Smooth muscle cell (in vitro differentiated cells): ENCODE data around the gene CPLX1. TPM values are rescaled to one million over a fixed set of nuclear protein-coding genes. Genes with fewer than 3 reads are reported as not detected.

Experiments
- DNase-seq: peaks from one replicate; lab custom pipeline; 2025; ENCODE audit not compliant: unreplicated experiment; lab: John Stamatoyannopoulos, UW
- H2AFZ ChIP-seq: fragments of 200-600 bp; sonication (generic); 2 replicates; pipeline ENCODE4 v1.6.0; 2016; ENCODE audit warnings: antibody characterized with exemption, low read depth, mild to moderate bottlenecking
- H3F3A ChIP-seq: fragments of 200-600 bp; sonication (generic); 2 replicates; pipeline ENCODE4 v1.6.0; 2017; ENCODE audit warnings: antibody characterized with exemption, low read depth
- H3K27ac ChIP-seq: fragments of 200-600 bp; sonication (generic); 2 replicates; pipeline ENCODE4 v1.5.1; 2016; ENCODE audit warnings: low read depth, mild to moderate bottlenecking
- H3K27me3 ChIP-seq: fragments of 200-600 bp; sonication (generic); 2 replicates; pipeline ENCODE4 v1.6.1; 2016; ENCODE audit warnings: low read depth, mild to moderate bottlenecking
- H3K36me3 ChIP-seq: fragments of 200-600 bp; sonication (generic); 2 replicates; pipeline ENCODE4 v1.5.1; 2016; ENCODE audit warnings: low read depth
- H3K4me1 ChIP-seq: fragments of 200-600 bp; sonication (generic); 2 replicates; pipeline ENCODE4 v1.5.1; 2016; ENCODE audit warnings: low read depth
- H3K4me2 ChIP-seq: fragments of 200-600 bp; sonication (generic); 2 replicates; pipeline ENCODE4 v1.6.0; 2016; ENCODE audit warnings: mild to moderate bottlenecking
- H3K4me3 ChIP-seq: fragments of 200-600 bp; sonication (generic); 2 replicates; pipeline ENCODE4 v1.5.1; 2016; ENCODE audit warnings: mild to moderate bottlenecking
- H3K79me2 ChIP-seq: fragments of 200-600 bp; sonication (generic); 2 replicates; pipeline ENCODE4 v1.6.0; 2016; ENCODE audit warnings: low read depth, mild to moderate bottlenecking
- H3K9ac ChIP-seq: fragments of 200-600 bp; sonication (generic); 2 replicates; pipeline ENCODE4 v1.6.0; 2016; ENCODE audit warnings: low read depth
- H3K9me3 ChIP-seq: fragments of 200-600 bp; sonication (generic); replicated peaks from 2 replicates; pipeline ENCODE4 v1.5.1; 2016; ENCODE audit warnings: low read depth
- H4K20me1 ChIP-seq: fragments of 200-600 bp; sonication (generic); 2 replicates; pipeline ENCODE4 v1.6.0; 2016; ENCODE audit warnings: low read depth
- WGBS: methylation state at CpG from one replicate; pipeline ENCODE4 v1.1.7; 2016; ENCODE audit warnings: low lambda C conversion rate; 5-methylcytosine and 5-hydroxymethylcytosine counted together
- polyA plus RNA-seq: library from polyadenylated mRNA; unstranded; fragments of >200 nt; fragmentation: Nextera tagmentation; extraction: Ambion mirVana; gene quantifications from 2 replicates; pipeline ENCODE4 v1.2.1, GENCODE V29; 2016
- total RNA-seq: library from RNA; depleted of rRNA; stranded (reverse); fragments of >200 nt; gene quantifications from 2 replicates; pipeline ENCODE4 v1.2.3, GENCODE V29; 2014
- TF ChIP-seq, protein P1 (sequence below): fragments of 200-600 bp; sonication (generic); IDR thresholded peaks from 2 replicates; pipeline ENCODE4 v1.5.1; 2017; ENCODE audit warnings: borderline replicate concordance, mild to moderate bottlenecking, antibody characterized with exemption; ENCODE audit not compliant: insufficient read depth, poor library complexity, severe bottlenecking

Gene CPLX1
- total and polyA plus RNA-seq, 2 experiments from 2014 or later, result not detected

DNA sequence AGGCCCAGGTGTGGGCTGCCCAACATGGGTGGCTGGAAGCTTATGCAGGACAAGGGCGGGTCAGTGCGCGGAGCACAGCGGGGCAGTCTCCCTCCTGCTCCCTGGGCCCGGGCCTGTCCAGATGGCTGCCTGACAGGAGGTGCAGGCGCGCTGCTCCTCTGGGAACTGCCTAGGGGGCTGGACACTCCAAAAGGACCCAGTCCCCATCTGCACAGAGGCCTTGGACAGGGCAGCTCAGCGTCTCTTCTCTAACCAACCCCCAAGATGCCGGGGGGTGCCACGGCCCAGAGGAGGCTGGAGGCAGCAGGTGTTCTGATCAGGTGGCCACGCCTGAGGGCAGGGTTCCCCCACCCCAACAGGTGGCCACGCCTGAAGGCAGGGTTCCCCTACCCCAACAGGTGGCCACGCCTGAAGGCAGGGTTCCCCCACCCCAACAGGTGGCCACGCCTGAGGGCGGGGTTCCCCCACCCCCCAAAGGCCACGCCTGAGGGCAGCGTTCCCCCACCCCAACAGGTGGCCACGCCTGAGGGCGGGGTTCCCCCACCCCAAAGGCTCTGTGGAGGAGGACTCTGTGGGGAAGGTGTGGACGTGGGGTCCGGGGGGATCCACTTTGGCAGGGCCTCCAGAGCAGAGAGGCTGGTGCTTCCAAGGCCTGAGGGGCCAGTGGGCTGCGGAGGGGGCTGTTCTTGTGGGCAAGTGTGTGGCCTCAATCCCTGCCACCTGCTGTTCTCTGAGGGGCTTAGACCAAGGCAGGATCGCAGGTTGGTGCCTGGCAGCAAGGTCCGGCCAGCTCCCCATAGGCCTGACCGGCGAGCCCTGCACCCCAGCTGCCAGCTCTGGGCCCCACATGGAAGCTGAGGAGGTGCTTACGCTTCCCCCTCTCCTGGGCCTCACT is 36.1 kb downstream of the CPLX1 start:
- H2AFZ ChIP-seq, result no peak overlapping the region
- H3F3A ChIP-seq, result no peaks in the 10 kb centered on the region
- no peak for DNase-seq
- TF ChIP-seq, protein P1, sequence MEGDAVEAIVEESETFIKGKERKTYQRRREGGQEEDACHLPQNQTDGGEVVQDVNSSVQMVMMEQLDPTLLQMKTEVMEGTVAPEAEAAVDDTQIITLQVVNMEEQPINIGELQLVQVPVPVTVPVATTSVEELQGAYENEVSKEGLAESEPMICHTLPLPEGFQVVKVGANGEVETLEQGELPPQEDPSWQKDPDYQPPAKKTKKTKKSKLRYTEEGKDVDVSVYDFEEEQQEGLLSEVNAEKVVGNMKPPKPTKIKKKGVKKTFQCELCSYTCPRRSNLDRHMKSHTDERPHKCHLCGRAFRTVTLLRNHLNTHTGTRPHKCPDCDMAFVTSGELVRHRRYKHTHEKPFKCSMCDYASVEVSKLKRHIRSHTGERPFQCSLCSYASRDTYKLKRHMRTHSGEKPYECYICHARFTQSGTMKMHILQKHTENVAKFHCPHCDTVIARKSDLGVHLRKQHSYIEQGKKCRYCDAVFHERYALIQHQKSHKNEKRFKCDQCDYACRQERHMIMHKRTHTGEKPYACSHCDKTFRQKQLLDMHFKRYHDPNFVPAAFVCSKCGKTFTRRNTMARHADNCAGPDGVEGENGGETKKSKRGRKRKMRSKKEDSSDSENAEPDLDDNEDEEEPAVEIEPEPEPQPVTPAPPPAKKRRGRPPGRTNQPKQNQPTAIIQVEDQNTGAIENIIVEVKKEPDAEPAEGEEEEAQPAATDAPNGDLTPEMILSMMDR, result no peak
- peaks cover 12% of the 10 kb centered on the region for H3K4me1 ChIP-seq
- no peak overlapping the region for H3K27ac ChIP-seq
- 95% methylated on average over 21 of the region's 27 CpGs for WGBS
- H4K20me1 ChIP-seq, result no peaks in the 10 kb centered on the region
- no peaks in the 10 kb centered on the region for H3K79me2 ChIP-seq
- H3K9ac ChIP-seq, result no peak overlapping the region
- H3K27me3 ChIP-seq, result peaks cover 74% of the 10 kb centered on the region
- no peak overlapping the region for H3K4me3 ChIP-seq
- H3K4me2 ChIP-seq, result no peak overlapping the region
- H3K36me3 ChIP-seq, result no peaks in the 10 kb centered on the region
- no peaks in the 10 kb centered on the region for H3K9me3 ChIP-seq

DNA sequence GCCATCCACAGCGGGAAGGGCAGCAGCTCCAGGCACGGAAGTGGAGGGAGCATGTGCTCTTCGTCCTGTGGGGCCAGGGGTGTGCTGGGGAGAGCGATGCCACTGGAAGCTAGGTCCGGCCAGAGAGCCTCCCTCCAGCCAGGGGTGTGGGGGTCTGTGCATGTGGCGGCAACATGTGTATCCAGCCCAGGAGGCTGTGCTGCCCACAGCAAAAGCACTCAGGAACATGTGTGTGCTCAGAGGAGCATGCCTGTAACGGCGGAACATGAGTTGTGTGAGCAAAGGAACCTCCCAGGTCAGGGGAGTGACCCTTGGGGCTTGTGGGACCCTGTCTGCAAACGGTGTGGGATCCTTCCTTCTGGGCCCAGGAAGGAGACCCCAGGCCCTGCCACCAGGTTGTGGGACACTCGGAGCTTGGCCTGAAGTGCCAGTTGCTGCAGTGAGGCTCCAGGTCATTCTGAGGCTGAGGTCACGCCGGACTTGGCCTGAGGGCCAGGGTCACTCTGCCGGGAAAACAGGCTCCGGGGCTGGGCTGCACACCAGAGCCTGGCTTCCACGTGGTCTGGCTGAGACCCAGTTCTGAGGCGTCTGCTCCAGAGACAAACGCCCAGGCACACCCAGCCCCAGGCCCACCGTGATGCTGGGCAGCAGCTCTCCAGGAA is 37.2 kb downstream of the CPLX1 start:
- 85% methylated on average over 18 of the region's 18 CpGs for WGBS
- Histone ChIP-seq H3K4me3 (no peak overlapping the region), H3K36me3 (no peaks in the 10 kb centered on the region), H3K27ac (no peak overlapping the region), H3K79me2 (no peaks in the 10 kb centered on the region), H3K4me1 (peaks cover 12% of the 10 kb centered on the region), H3F3A (no peaks in the 10 kb centered on the region), H3K9me3 (no peaks in the 10 kb centered on the region), H2AFZ (no peak overlapping the region), H3K9ac (no peak overlapping the region), H3K4me2 (no peak overlapping the region), H4K20me1 (no peaks in the 10 kb centered on the region), H3K27me3 (peaks cover 72% of the 10 kb centered on the region)
- TF ChIP-seq, protein P1, result no peak
- no peak for DNase-seq

GRCh38 chr4:788006-788635 is 37.8 kb downstream of the CPLX1 start:
- no peak overlapping the region for H3K4me3 ChIP-seq
- no peaks in the 10 kb centered on the region for H3K36me3 ChIP-seq
- H3K4me2 ChIP-seq, result no peak overlapping the region
- no peak overlapping the region for H3K9ac ChIP-seq
- no peak overlapping the region for H2AFZ ChIP-seq
- no peak for DNase-seq
- 90% methylated on average over 19 of the region's 19 CpGs for WGBS
- H4K20me1 ChIP-seq, result no peaks in the 10 kb centered on the region
- no peaks in the 10 kb centered on the region for H3K79me2 ChIP-seq
- H3K9me3 ChIP-seq, result no peaks in the 10 kb centered on the region
- peaks cover 12% of the 10 kb centered on the region for H3K4me1 ChIP-seq
- H3K27me3 ChIP-seq, result peaks cover 65% of the 10 kb centered on the region
- TF ChIP-seq, protein P1, result no peak
- H3K27ac ChIP-seq, result no peak overlapping the region
- H3F3A ChIP-seq, result no peaks in the 10 kb centered on the region
